ENCODE data around the gene XRCC1.
A peak's percentile ranks its signal among the peaks of the same experiment; 100 is the strongest.
"Not testable (repeated sequence)": the region's sequence is repeated elsewhere in the genome, so short reads cannot be mapped to it uniquely, and the experiment has no call there.

XRCC1 gene

GRCh38 chr19:43575156-43575950, at the start of gene XRCC1, which contains the start of gene PINLYP:
Gene XRCC1 (minus strand): TSS chr19:43575527. CDS start chr19:43575458, 69 bp downstream.
Gene PINLYP (plus strand): TSS chr19:43575801. CDS start chr19:43577192, 1,391 bp downstream.
- peak; percentile 94 for DNase-seq (ENCODE audit: low read depth)

DNA sequence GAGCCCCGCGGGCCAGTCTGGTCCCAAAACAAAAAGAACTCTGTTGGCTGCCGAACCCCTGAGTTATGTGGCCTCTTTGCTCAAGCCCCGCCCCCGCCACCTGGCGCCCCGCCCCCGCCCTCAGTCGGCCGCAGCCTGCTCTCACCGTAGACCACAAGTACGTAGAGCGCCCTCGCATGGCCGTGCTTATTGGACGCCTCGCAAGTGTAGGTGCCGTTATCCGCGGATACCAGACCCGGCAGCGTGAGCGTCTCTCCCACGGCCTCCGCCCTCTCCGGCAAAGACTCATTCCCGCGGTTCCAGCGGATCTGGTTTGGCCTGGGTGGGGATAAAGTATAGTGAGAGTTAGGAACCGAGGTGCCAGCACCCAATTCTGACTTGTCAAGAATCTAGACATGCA, 49.6 kb upstream of the XRCC1 start:
- no peak for DNase-seq (ENCODE audit: low read depth)

DNA sequence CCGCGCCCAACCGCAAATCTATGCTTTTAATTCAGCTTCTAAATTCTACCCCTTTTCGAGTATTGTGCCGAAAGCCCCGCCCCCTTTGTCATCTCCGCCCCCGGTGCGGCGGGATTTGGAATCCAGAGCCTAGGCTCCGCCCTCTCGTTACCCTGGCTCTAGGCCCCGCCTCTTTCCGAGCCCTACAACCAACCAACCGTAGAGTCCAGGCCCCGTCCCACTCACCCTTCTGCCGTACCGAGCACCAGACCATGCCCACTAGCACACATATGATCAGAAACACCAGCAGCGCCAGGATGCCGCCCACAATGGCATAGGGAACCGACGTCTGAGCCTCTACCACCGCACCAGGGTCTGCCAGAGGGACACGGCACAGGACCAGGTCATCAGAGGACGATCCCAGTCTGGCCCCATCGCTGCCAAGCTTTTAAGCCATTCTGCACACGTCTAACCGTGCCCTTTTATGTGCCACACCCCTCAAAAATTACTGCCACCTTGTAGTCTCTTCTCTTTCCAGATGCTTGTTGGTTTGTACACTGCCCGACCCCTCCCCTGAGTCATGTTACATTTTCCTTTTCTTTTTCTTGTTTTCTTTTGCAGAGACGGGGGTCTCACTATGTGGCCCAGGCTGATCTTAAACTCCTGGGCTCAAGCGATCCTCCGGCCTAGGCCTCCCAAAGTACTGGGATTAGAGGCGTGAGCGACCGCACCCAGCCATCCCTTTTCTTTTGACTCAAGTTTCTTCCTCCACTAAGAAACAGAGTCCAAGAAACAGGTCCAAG, 48.8 kb upstream of the XRCC1 start:
- no peak for DNase-seq (ENCODE audit: low read depth)

- no peak for DNase-seq (ENCODE audit: low read depth)
These were observed 47.6 kb upstream of the XRCC1 start for GRCh38 chr19:43622956-43623355.

DNA sequence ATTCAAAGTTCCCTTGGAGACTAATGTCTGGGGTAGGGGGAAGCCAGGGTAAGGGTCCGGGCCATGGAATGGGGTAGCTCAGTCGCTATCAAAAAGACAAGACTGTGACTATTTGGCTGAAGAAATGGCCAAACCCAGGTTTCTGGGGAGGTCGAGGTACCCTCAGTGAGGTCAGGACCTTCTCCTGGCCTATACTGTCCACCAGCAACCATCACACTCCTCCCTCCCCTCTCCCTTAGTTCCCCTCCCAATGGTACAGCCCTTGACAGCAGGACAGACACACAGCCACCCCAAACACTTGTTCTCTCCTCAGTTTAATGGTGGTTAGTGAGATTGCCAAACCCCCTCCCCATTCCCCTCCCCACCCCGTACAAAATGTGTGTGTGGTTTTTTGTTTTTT, 46.7 kb upstream of the XRCC1 start:
- no peak for DNase-seq (ENCODE audit: low read depth)

DNA sequence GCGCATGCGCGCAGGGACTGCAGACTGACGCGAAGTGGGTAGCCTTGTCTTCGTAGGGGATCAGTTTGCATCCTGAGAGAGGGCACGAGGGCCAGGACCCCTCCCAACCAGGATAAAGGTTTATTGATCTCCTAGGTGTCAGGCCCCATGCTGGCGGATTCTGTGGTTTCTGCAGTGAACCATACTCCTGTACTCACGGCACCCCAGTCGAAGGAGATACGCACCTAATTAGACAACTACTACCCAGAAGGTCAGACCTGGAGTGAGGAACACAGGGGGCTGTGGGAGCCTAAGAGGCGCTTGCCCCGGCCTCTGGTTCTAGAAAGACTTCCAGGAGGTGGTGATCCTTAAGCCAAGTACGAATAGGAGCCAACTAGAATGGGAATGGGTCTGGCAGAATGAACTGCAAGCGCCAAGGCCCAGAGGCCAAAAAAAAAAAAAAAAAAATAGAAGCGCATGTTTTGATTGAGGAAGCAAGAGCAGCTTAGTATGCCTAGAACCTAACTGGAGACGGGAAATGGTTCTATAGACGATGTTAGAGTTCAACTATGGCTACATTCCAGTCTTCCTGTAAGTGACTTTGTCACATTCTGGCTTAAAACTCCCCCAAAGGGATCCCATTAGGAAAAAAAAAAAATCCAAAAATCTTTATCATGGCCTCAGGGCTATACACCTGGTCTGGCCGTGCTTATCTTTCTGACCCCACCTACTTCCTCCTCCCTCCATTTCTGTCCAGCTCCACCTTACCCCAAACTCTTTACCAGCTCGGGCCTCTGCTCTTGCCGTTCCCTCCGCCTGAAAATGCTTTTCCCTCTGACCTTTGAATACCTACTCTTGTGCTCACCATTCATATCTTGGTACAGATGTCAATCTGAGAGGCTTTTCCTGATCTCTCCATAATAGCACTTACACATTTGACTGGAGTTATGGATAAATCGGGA, 45.0 kb upstream of the XRCC1 start:
- no peak for DNase-seq (ENCODE audit: low read depth)

DNA sequence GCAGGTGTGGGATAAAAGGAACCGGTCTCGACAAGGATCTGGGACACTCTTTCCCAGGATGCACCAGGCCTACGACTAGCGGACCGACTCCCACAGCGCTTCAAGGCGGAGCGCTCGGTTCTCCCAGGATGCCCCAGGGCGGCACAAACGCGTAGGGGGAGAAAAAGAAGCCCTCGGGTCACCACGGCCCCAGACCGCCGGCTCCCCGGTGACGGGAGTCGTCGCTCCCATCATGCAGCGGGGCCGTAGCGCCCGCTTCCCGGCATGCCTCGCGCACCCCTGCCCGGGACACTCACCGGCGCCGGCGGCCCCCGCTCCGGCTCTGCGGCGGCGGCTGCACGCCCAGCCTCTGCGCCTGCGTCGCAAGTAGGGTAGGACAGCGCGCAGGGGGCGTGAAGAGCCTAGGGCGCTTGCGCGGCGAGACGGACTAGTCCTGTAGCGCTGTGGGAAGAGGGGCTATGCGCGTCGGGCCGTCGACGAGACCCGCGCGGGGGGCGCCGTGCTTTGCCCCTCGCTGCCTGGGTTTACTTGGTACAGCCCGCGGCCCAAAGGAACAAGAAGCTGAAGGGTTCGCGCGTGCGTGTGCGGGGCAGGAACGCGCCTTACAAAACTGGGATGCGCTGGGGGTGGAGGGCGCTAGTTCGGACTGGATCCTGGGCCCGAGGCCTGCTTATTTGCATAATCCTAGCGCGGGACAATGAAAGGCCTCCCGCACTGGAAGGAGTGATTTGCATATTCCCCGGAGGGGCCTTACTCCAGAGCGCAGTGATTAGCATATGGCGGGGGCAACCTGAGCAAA, 44.1 kb upstream of the XRCC1 start, which contains the start of gene ZNF428:
TSS of gene ZNF428 (minus strand) at position 368 of the 799 bp plus-strand sequence. CDS start 5,325 bp downstream, outside the sequence.
- peak; percentile 10 for DNase-seq (ENCODE audit: low read depth)

GRCh38 chr19:43618921-43619261, 43.6 kb upstream of the XRCC1 start:
- DNase-seq (ENCODE audit: low read depth): no peak

DNA sequence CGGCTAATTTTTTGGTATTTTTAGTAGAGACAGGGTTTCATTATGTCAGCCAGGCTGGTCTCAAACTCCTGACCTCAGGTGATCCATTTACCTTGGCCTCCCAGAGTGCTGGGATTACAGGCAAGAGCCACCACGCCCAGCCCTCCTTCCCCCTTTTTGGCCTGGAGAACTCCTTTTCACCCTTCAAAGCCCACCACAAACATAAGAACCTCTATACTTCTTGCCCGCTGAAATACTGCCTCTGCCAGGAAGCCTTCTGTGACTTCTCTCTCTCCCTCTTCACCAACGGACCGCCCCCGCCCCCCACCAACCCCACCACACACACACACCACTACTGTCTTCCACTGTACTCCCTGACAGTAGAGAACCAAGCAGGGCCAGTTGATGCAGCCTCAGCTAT, 41.6 kb upstream of the XRCC1 start:
- no peak for DNase-seq (ENCODE audit: low read depth)

- no peak for DNase-seq (ENCODE audit: low read depth)
These were observed 41.0 kb upstream of the XRCC1 start for GRCh38 chr19:43616306-43616705.

DNA sequence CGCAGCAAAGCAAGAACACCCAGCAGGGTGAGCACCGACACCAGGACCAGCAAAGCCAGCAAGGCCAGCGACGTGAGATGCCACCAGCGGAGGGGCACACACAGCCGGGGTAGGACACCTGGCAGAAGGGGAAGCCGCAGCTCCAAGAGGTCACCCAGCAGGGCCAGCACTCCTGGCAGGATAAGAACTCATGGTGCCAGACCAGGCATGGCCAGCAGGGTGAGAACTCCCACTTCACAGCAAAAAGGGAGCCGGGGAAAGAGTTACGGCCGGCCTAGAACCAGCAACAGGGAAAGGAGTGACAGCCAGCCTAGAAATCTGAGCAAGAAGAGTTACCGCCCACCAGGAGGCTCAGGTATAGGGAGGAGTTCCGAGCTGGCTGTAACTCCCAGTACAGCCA, 37.0 kb upstream of the XRCC1 start:
- no peak for DNase-seq (ENCODE audit: low read depth)

DNA sequence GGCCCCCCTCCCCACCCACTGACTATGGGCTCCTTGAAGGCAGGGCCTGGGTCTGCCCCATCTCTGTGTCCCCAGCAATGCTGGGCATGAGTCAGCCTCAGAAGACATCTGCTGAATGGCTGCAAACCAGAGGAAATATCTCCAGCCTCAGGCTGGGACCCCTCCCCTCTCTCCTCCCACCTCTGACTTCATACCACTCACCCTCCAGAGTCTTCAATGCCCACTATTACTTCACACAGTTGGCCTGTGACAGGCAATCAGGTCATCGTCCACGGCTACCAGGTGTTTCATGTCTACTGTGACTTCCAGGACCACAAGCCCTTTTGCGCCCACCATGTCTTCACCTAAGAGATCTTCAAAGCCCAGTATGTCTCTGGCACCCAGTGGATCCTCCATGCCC, 36.5 kb upstream of the XRCC1 start, which contains the start of gene SRRM5:
TSS of gene SRRM5 (plus strand) at position 301 of the 400 bp plus-strand sequence. CDS start at position 335, 34 bp downstream.
- no peak for DNase-seq (ENCODE audit: low read depth)

DNA sequence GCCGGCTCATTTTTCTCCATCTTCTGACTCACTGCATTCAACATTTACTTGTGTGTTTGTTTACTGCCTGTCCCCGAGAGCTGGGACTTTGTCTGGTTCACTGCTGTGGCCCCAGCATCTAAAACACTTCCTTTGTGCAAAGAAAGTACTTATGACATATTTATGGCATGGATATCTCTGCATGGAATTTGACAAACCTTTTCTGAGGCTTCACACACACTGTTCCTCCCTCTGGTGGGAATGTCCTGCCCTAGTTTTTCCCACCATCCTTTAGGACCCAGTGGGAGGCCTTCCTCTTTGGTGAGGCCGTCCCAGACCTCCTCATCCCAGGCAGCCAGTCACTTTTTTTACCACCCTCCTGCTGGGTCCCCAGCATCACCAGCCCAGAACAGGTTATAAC, 35.2 kb upstream of the XRCC1 start:
- DNase-seq (ENCODE audit: low read depth): no peak

- DNase-seq (ENCODE audit: low read depth): no peak
These were observed 34.5 kb upstream of the XRCC1 start for GRCh38 chr19:43609872-43610271.

- no peak for DNase-seq (ENCODE audit: low read depth)
These were observed 32.2 kb upstream of the XRCC1 start for GRCh38 chr19:43607238-43608205.

DNA sequence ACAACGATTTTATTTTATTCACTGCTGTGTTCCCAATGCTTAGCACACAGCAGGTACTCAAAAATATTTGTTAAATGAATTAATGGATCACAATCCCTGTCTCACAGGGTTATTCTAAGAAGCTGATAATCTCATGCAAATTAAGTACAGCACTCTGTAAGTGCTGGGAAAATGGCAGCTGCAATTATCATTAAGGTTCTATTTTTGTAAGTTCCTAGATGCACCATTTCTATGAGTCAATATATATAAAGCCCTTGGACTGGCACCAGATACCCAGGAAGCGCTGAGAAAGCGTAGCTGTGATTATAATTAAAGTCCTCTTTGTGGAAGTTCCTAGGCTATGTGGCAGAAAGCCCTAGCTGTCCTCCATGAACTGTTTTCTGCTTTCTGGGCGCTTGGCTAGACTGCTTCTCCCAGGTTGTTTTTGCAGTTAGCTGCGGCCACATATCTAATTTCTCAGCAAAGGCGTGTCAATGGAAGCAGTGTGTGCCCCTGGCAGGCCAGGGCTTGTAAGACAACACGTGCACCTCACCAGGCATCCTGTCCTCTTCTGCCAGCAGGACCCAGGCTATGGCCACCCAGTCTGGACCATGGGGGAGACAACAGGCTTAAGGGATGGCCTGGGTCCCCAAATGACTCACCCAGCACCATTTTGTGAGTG, 31.4 kb upstream of the XRCC1 start:
- DNase-seq (ENCODE audit: low read depth): no peak

DNA sequence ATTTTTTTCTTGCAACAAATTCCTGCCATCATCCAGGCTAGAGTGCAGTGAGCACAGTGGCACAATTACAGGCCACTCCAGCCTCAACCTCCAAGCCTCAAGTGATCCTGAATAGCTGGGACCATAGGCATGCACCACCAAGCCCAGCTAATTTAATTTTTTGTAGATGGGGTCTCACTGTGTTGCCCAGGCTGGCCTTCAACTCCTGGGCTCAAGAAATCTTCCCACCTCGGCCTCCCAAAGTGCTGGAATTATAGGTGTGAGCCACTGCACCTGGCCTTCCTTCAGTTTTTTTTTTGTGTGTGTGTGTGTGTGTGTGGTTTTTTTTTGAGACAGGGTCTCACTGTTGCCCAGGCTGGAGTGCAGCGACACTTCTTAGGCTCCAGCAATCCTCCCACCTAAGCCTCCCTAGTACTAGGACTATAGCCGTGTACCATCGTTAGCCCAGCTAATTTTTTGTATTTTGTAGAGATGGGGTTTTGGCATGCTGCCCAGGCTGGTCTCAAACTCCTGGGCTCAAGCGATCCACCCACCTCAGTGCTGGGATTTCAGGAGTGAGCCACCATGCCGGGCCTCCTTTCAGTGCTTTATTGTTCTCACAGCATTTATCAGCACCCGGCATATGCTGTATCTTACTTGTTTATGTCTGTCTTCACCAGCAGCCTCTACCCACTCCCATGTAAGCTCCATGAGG, 30.7 kb upstream of the XRCC1 start:
- no peak for DNase-seq (ENCODE audit: low read depth)

DNA sequence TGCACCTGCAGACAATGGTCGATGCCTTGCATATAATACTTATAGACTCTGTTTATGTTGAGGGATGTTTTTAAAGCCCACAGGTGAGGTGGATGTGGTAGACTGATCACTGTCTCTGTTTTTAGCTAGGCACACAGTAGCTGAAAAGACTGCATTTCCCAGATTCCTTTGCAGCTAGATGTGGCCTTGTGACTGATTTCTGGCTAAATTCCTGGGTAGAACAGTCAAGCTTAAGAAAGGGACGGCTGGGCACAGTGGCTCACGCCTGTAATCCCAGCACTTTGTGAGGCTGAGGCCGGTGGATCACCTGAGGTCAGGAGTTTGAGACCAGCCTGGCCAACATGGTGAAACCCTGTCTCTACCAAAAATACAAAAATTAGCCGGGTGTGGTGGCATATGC, 25.0 kb upstream of the XRCC1 start:
- not testable (repeated sequence) for DNase-seq (ENCODE audit: low read depth)

Data from HS-5 (cell line).